Left renal cortex interstitium (tissue), 4 donors: ENCODE data around the gene RASGRF2. TPM values are rescaled to one million over a fixed set of nuclear protein-coding genes. Genes with fewer than 3 reads are reported as not detected.

Source experiments
- DNase-seq, 4 donors: peaks; one replicate each; pipeline ENCODE4 v3.0.0-alpha.2; 2013; ENCODE audit warnings: low read depth in 4 of 4, low spot score in 2 of 4, missing footprints in 1 of 4
- polyA plus RNA-seq, 4 donors: library from polyadenylated mRNA; unstranded; fragments of 120-200 nt; gene quantifications; one replicate each; pipeline ENCODE4 v1.2.1, GENCODE V29; 2013; ENCODE audit not compliant: insufficient read length in 4 of 4

RASGRF2 gene
- polyA plus RNA-seq, 4 donors, result 1.6 to 2.4 (median 2.3) TPM

DNA sequence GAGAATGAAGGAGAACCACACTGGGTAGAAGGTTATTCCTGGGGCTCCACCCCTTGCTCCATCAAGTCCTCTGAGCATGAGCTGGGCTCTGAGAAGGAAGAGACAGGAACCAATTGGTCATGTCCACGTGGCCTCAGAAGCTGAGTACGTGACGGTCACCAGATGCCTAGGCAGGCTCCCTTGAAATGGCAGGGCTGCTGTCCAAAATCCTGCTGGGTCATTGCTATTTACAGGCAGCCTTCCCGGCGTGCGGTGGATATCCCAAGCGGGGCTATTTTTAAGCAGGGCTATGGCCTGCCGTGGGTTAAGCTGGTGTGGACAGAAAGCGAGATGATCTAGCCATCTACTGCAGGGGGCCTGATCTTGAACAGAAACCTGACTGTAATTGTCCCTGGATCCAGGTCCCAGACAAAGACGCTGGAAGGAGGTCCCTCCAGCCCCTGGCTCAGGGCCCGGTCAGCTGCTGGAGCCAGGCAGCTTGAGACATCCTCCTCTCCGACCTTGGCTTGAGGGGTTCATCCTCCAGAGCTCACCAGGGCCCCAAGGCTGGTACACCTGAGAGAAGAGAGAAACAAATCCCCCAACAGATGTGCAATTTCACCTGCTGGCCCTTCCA is 272.4 kb downstream of the RASGRF2 start:
- DNase-seq, result no peak

DNA sequence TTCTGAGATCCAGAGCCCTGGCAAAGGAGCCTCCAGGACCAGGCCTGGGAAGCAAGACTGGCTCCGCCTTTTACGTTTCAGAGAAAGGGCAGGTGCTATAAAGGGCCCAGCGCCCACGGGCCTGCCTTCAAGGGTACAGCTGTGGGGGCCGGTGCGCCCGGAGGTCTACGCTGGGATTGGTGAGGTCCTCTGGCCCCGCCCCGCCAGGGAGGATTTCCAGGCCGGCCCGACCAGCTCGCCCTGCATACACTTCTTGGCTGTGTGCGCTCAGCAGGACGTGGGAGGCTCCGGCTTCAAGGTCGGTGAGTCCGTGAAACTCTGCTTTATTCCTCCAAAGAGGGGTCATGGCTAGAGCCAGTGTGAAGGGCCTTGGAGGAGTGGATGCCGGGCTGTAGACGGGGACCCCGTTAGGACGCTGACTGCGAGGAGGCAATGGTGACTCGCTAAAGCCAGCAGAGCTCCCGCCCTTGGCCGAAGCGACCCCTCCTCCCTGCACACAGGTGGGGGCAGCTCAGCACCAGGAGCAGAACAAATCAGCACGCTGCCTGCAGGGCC is 273.0 kb downstream of the RASGRF2 start, which contains the start of gene CKMT2:
CKMT2 (plus strand) TSS at position 243 of the 555 bp plus-strand sequence. CDS start 17,811 bp downstream, outside the sequence.
- DNase-seq, result peak in 3 of 4 donors; percentile 32 to 56 (median 37)

DNA sequence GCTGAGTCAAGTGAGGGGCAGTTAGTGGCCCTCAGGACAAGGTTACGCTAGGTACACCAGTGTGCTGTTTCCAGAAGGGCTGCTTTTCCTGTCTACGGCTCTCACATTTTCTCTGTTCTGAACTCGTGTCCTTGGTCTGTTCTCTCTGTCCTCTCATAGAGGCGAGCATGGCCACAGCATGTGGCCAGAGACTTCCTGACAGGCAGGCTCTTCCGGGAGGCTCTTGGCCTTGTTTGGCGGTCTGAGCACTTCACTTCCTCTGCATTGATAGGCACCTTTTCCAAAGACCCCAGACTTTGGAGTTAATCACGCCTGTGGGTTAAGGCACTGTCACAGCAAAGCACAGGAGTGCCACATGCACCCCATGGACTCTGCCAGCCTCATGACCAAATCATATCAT is 274.1 kb downstream of the RASGRF2 start:
- DNase-seq, result no peak

DNA sequence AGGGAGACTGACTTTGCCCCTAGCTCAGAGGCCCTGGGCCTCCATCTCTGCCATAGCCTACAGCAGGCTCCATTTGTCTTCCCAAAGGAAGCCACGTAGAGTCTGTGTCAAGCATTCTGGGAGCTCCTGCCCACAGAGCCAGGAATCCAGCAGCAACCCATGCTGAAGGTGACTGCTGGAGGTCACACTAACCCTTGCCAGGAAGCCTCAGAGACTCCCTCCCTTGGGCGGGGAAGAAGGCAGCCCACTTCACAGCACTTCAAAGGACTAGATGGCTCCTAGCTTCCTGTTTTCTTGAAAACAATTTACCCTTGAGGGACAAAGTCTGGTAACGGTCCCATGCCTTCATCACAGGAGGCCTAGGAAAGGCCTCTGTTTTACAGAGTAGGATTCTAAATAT is 274.6 kb downstream of the RASGRF2 start:
- no peak for DNase-seq

DNA sequence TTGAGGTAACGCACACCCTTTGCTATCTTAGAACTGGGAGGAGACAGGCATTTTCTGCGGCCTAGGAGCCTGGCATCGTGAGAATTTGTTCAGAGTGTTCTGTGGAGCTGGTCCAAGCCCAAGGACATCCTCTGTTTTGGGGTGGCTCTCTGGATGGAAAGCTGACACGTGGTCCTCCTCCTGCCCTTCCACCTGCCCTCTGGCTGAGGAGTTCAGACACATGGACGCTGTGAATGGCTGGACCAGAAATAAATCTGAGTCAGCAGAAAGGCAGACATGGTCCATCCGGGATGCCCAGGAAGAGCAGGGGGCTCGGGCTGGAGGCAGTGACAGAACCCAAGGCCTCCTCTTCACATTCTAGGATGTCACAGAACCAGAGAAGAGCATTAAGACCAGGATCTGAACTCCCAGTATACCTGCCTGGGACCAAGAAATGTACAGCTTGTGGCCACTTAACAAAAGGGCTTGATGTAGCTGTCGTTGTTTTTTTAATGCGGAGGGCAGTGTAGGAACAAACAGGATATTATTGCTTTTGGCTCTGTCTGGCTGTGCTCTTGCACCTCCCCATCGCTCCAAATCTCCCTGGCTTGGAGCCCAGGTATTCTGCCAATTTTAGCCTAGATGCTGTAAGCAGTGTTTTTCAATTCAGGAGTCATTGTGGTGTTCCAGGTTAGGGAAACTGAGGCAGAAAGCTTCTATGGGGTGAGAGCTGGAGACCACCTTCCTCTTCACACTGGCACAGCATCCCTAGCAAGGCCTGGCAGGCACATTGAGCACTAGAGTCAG is 275.3 kb downstream of the RASGRF2 start:
- DNase-seq, result no peak

DNA sequence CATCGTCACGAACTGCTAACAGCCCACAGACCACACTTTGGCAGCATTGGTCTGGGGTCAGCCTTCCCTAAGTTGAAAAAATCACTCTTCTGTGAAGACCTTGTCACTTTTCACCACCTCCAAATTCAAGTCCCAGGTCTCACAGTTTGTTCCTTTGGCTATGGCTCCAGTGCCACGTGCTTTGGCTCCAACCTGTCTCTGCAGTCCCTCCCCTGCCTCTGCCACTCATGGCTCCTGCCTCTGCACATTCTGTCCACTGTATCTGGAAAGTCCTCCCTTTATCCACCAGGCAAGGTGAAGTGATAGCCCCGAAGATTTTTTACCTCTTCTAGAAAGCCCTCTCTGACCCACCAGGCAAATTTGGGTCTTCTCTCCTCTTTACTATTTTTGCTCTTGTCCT is 278.3 kb downstream of the RASGRF2 start:
- DNase-seq, result no peak

DNA sequence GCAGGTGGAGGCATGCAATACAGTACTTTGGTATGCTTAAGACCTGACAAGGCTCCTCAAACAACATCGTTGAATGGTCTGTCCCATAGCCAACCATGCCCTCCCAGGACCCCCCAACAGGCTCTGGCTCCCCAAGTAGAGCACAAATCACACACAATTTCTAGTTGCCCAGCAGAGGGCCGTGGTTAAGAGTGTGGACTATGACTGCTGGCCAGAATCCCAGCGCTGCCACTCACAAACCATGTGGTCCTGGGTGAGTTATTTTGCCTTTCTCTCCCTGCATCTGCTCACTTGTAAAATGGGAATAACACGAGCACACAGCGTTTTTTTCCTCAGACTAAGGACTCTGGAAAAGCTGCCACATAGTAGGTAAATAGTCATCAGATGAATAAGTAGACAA is 279.4 kb downstream of the RASGRF2 start:
- DNase-seq, result no peak

DNA sequence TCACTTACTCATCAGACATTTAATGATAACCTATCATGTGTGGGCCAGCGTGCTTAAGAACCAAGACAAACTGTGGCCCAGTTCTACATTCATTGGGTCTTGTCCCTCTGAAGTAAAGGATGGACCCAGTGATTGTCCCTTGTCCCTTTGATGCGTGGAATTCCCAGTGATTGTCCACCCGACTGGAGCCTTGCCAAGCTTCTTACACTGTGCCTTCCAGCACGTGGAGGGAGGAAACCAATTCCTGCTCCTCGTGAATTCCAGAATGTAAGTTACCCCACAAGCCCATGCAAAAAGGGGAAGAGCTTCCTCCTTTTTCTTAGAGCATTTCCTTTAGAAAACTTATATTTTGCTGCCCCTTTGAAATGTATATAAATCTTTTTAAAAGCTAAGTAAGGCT is 280.8 kb downstream of the RASGRF2 start:
- peak in 1 of 4 donors; percentile 8 for DNase-seq

DNA sequence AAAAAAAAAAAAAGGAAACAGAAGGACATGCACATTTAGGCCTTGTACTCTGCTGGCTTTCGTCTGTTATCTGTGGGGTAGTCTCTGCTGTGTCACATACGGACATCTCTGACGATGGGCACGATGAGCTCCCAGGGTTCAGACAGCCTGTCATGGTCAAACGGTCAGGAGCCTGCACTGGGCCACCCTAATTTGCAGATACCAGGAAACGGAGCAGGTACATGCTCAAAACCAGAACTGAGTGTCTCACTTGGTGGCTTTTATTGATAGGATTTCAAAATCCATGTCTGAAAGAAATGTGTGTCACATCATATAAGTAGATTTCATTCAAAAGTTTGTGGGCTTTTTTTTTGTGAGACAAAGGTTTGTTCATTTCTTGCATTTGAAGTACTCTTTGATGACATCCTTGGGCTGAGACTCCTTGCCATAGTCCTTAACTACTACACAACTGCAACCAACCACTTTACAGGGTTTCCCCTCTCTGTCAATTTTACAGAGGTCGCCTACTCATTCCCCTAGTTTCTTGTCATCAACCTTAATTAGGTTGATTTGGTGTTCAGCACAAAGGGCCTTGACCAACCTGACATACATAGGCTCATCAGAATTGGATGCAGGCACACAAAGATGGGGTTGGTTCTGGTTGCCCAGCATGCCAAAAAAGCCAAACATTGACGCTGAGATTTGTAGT is 281.9 kb downstream of the RASGRF2 start:
- DNase-seq, result no peak

DNA sequence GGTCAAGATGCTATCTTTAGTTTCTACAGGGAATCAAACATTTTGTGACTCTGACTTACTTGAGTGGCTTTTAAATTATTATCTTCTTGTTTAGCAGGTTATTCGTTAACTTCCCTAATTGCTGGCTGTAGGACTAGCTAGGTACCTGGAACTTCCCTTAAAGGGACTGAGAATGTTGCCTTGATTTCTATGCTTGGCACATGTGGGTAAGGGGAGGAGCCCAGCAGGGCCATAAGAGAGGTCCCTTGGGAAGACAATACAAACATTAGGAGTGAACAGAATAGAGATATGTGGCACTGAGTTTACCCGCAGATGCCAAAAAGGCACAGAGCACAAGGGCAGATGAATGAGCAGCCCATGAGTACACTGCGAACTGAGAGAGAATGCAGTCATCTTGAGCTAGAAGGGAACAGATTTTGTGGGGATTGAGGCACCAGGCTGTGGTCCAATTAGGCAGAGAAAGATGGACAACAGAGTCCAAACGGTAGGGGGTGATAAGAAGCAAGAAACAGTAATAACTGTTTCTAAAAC is 282.8 kb downstream of the RASGRF2 start:
- DNase-seq, result no peak

DNA sequence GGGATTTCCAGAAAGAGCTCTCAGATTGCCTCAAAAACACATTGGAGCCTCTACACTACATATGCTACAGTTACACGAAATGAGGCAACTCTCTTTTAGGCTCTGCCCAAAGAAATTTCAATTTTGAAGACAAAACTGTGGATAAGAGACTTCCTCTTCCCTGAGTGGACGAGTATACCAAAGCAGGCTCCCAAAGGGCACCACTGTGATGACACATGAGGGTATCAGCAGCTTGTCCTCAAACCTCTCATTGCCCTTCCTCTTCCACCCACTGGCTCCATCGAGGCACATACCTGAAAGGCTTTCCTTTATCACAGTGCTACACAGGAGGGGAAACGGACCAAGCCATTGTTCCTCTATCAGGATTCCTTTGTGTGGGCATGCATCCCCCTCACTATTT is 284.3 kb downstream of the RASGRF2 start:
- no peak for DNase-seq

DNA sequence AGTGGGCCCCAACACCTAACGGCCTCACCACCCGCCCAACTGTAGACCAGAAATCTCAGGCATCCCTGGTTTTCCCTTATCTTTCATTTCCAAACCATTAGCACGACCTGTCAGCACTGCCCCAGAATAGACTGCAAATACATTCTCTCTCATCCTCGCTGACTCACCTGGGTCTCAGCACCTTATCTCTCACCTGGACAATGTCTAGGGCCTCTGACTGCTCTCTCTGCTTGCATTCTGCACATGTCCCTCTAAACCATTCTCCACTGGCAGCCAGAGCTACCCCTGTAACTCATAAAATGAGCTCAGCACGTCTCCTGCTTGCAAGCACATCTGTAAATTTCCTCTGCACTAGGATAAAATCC is 285.7 kb downstream of the RASGRF2 start:
- DNase-seq, result no peak

DNA sequence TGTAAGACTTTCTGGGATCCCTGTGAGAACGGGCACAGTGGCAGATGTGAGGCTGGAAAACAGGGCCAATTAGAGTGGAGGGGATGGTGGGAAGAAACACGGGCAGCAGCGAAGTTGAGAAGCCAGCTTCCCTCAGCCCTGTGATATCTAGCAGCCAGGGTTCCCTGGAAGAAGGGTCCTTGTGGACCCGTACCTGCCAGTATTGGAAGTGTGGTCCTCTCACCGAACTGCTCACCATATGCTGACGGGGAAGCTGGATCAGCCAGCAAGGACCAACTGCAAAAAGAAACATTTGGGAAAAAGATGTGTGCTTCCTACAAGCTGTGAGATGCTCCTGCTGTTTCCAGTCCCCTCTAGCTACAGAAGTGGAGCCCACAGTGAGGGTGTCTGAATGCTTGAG is 286.5 kb downstream of the RASGRF2 start:
- no peak for DNase-seq

DNA sequence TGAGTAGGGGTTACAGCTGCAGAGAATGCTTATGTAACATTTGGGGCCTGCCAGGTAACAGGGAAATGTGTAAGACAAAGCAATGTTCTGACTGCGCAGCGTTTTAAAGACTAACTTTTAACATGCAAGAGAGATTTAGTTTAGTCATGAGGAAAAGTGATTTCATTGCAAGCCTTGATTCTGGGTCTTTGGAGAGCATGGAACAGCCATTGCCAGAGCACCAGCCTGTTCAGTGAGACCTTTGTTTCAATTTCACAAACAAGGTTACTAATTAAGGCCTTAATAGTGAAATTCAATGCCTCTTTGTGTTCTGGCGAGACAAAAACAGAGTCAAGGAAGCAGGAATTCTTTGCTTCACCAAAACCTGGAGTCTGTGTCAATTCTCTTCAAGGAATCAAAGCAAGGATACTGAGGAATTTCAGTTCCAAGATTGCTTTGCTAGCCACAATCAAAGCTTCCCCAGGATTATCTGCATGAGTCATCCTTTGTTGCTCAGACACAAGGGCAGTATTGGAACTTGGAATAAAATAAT is 287.3 kb downstream of the RASGRF2 start:
- DNase-seq, result no peak

DNA sequence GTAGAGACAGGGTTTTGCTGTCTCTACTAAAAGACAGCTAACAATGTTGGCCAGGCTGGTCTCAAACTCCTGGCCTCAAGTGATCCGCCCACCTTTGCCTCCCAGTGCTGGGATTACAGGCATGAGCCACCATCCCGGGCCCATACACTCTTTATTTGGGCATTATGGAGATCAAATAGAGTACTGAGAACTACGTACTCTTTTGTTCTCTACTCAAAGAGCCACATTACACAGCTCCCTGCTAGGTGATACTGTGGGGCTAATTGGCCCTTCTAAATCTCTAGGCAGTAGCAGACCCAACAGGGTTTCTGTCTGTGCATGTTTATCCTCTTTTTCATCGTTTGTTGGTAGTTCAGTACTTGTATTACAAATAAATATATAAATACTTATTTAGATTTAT is 289.1 kb downstream of the RASGRF2 start:
- no peak for DNase-seq

DNA sequence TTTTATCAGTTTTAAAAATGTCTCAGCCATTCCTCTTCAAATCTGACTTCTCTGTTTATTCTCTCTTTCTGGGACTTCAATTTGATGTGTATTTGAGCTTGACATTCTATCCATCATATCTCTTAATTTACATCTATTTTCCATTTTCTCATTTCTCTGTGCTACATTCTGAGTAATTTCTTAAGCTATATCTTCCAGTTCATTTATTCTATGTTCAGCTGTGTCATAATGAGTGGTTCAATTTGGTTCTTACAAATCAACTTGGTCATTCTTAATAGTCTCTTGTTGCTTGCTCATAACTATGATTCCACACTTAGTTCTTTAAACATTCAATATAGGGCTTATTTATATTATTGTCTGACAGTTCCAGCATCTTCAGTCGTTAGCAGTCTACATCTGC is 289.8 kb downstream of the RASGRF2 start:
- no peak for DNase-seq

DNA sequence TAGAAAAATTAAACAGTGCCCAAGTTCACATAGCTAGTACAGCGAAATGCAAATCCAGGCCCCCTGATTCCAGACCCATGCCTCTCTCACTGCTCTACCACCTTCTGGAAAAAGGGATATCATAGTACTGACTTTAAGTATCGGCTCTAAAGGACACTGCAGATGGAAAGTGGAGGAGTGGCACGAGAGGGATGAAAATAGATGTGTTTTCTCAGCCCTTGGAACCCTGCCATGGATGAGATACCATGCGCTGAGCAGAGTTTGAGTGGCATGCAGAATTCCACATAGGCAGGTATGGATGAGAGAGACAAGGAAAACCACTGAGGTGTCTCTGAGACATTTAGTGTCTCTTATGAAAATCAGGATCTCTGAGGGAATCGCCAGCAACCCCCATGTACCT is 291.8 kb downstream of the RASGRF2 start:
- DNase-seq, result no peak

DNA sequence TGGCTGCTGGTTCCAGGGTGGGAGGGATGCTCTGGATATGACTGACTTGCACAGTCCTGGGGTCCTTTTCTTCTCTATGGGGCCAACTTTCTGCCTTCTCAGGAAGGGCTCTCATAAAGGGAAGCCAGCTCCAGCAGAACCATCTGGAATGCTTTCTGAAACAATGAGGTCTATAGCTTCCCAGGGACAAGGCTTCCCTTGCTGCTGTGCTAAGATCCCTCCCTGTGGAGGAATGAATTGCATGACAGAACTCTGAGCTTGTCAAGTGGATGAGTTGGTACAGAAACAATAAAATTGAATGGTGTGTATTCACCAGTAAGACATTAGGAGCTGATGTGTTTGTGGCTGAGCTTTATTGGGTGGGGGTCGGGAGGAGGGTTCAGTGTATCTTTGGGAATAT is 292.7 kb downstream of the RASGRF2 start:
- DNase-seq, result no peak

DNA sequence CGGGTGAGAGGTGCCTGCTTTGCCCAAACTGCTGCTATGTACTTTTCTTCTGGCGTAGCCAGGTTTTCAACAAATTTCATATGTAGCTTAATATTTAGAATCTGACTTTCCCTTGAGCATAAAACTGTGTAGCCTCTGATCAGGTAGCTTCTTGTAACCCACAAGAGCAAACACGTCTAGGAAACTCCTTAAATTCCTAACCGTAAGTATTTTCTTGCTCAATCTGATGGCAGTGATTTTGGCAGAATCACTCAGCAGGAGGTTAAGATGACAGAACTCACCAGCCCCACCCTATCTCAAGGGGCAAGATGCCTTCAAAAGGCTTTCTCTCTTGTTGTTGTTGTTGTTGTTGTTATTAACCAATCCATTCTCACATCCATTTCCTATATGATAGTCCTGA is 293.7 kb downstream of the RASGRF2 start:
- DNase-seq, result no peak

DNA sequence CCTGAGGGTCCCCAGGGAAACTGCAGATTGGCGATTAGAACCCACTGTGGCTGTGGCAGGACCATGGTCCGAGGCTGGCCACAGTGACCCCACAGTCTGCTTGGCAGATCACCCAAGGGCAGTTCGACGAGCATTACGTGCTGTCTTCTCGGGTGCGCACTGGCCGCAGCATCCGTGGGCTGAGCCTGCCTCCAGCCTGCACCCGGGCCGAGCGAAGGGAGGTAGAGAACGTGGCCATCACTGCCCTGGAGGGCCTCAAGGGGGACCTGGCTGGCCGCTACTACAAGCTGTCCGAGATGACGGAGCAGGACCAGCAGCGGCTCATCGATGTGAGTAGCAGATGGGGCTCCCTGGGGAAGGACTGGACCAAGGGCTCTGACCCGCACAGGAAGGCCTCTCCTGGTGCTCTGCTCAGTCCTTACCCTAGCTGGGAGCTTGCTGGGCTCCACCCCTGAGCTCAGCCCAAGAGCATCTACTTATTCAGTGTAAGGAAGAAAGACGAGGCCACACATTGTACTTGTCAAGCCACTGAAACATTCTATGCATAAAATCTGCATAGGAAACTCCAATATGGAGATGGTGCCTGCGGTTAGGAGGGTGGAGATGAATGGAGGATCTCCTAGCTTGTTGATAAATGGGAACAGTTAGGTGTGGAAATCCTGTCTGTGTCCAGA is 294.9 kb downstream of the RASGRF2 start:
- no peak for DNase-seq
